H9 (cell line): ENCODE measurements around the gene INSYN2B. TPM values are rescaled to one million over a fixed set of nuclear protein-coding genes. Genes with fewer than 3 reads are reported as not detected.

Experiments
- DNase-seq: peaks from one replicate; pipeline ENCODE4 v3.0.0-alpha.2; 2017
- H2AFZ ChIP-seq: one replicate; pipeline ENCODE4 v1.6.1; 2013; ENCODE audit warnings: mild to moderate bottlenecking, low read length, control low read depth, moderate library complexity
- H2AK5ac ChIP-seq: 2 replicates; pipeline ENCODE4 v1.6.1; 2013; ENCODE audit warnings: low read length, control low read depth, mixed read lengths; ENCODE audit not compliant: insufficient read length
- H2BK120ac ChIP-seq: one replicate; pipeline ENCODE4 v1.6.1; 2013; ENCODE audit warnings: low read depth, mild to moderate bottlenecking, low read length, control low read depth, inconsistent platforms; ENCODE audit not compliant: poor library complexity, severe bottlenecking
- H2BK12ac ChIP-seq: 2 replicates; pipeline ENCODE4 v1.6.1; 2013; ENCODE audit warnings: low read length, control low read depth, mixed read lengths, low read depth; ENCODE audit not compliant: insufficient read length
- H2BK15ac ChIP-seq: 2 replicates; pipeline ENCODE4 v1.6.1; 2013; ENCODE audit warnings: low read depth, low read length, control low read depth
- H2BK20ac ChIP-seq: one replicate; pipeline ENCODE4 v1.6.1; 2013; ENCODE audit warnings: low read depth, mild to moderate bottlenecking, low read length, control low read depth, inconsistent platforms; ENCODE audit not compliant: poor library complexity, severe bottlenecking
- H2BK5ac ChIP-seq: 2 replicates; pipeline ENCODE4 v1.6.1; 2013; ENCODE audit warnings: low read length, control low read depth, mixed read lengths; ENCODE audit not compliant: insufficient read length
- H3K14ac ChIP-seq: 2 replicates; pipeline ENCODE4 v1.6.1; 2013; ENCODE audit warnings: low read length, control low read depth; ENCODE audit not compliant: insufficient read depth
- H3K18ac ChIP-seq: 2 replicates; pipeline ENCODE4 v1.6.1; 2013; ENCODE audit warnings: low read depth, mild to moderate bottlenecking, mixed read lengths, low read length, control low read depth; ENCODE audit not compliant: insufficient read length
- H3K23ac ChIP-seq: 2 replicates; pipeline ENCODE4 v1.6.1; 2013; ENCODE audit warnings: low read length, control low read depth, mixed read lengths, low read depth; ENCODE audit not compliant: insufficient read length
- H3K23me2 ChIP-seq: 2 replicates; pipeline ENCODE4 v1.6.1; 2013; ENCODE audit warnings: low read depth, mild to moderate bottlenecking, mixed read lengths, low read length, control low read depth; ENCODE audit not compliant: insufficient read length, poor library complexity, severe bottlenecking
- H3K27ac ChIP-seq: 2 replicates; pipeline ENCODE4 v1.5.1; 2013; ENCODE audit warnings: low read length, control low read depth, mixed read lengths, low read depth; ENCODE audit not compliant: insufficient read length
- H3K27me3 ChIP-seq: 2 replicates; pipeline ENCODE4 v1.6.1; 2013; ENCODE audit warnings: low read length, control low read depth, inconsistent platforms; ENCODE audit not compliant: insufficient read depth
- H3K4ac ChIP-seq: 2 replicates; pipeline ENCODE4 v1.6.1; 2013; ENCODE audit warnings: low read depth, mild to moderate bottlenecking, control low read depth, inconsistent platforms, low read length, moderate library complexity
- H3K4me1 ChIP-seq: 2 replicates; pipeline ENCODE4 v1.6.1; 2013; ENCODE audit warnings: low read length, control low read depth, inconsistent platforms; ENCODE audit not compliant: insufficient read depth
- H3K4me2 ChIP-seq: 2 replicates; pipeline ENCODE4 v1.6.1; 2013; ENCODE audit warnings: low read length, control low read depth, mixed read lengths; ENCODE audit not compliant: insufficient read length, insufficient read depth
- H3K56ac ChIP-seq: 2 replicates; pipeline ENCODE4 v1.6.1; 2013; ENCODE audit warnings: low read depth, mild to moderate bottlenecking, mixed read lengths, low read length, control low read depth; ENCODE audit not compliant: insufficient read length
- H3K79me1 ChIP-seq: 2 replicates; pipeline ENCODE4 v1.6.1; 2013; ENCODE audit warnings: low read depth, mild to moderate bottlenecking, moderate library complexity, low read length, control low read depth, inconsistent platforms; ENCODE audit not compliant: insufficient read depth, poor library complexity, severe bottlenecking
- H3K79me2 ChIP-seq: 2 replicates; pipeline ENCODE4 v1.6.1; 2013; ENCODE audit warnings: low read length, control low read depth, inconsistent platforms; ENCODE audit not compliant: insufficient read depth
- H3K9ac ChIP-seq: 2 replicates; pipeline ENCODE4 v1.6.1; 2013; ENCODE audit warnings: low read length, control low read depth, mixed read lengths; ENCODE audit not compliant: insufficient read length; ENCODE audit errors: extremely low read depth
- H3K9me3 ChIP-seq: one replicate; pipeline ENCODE4 v1.6.1; 2013; ENCODE audit warnings: low read depth, low read length, inconsistent platforms; ENCODE audit not compliant: control insufficient read depth
- H3T11ph ChIP-seq: one replicate; pipeline ENCODE4 v1.6.1; 2013; ENCODE audit warnings: mild to moderate bottlenecking, low read length, control low read depth, inconsistent platforms
- H4K20me1 ChIP-seq: one replicate; pipeline ENCODE4 v1.6.1; 2013; ENCODE audit not compliant: control insufficient read depth, insufficient read length, insufficient read depth
- H4K5ac ChIP-seq: 2 replicates; pipeline ENCODE4 v1.6.1; 2013; ENCODE audit warnings: low read depth, mild to moderate bottlenecking, mixed read lengths, low read length, control low read depth; ENCODE audit not compliant: insufficient read length
- H4K8ac ChIP-seq: replicated peaks from 2 replicates; pipeline ENCODE4 v1.6.1; 2013; ENCODE audit warnings: low read length, control low read depth, mixed read lengths, low read depth; ENCODE audit not compliant: insufficient read length
- H4K91ac ChIP-seq: 2 replicates; pipeline ENCODE4 v1.6.1; 2013; ENCODE audit warnings: low read depth, mild to moderate bottlenecking, moderate library complexity, mixed read lengths, low read length, control low read depth; ENCODE audit not compliant: insufficient read length
- H3K27ac Mint-ChIP-seq, 3 experiments: 2 replicates in 2 of 3; 3 replicates in 1 of 3; pipeline ENCODE4 v1.8.0; 2020 to 2021; ENCODE audit warnings: mixed read lengths in 3 of 3, mild to moderate bottlenecking in 1 of 3, moderate library complexity in 1 of 3
- H3K27me3 Mint-ChIP-seq: 2 replicates; pipeline ENCODE4 v1.8.0; 2021; ENCODE audit warnings: low read depth, mild to moderate bottlenecking, moderate library complexity, mixed read lengths
- H3K36me3 Mint-ChIP-seq, 3 experiments: 2 replicates in 2 of 3; 3 replicates in 1 of 3; pipeline ENCODE4 v1.8.0; 2020 to 2021; ENCODE audit warnings: low read depth in 3 of 3, mixed read lengths in 3 of 3; ENCODE audit not compliant: insufficient read depth in 1 of 3
- H3K4me1 Mint-ChIP-seq, 2 experiments: 2 replicates each; pipeline ENCODE4 v1.8.0; 2020; ENCODE audit warnings: mixed read lengths in 2 of 2
- H3K4me3 Mint-ChIP-seq, 2 experiments: 2 replicates in 1 of 2; 3 replicates in 1 of 2; pipeline ENCODE4 v1.8.0; 2020 to 2021; ENCODE audit warnings: mild to moderate bottlenecking in 2 of 2, mixed read lengths in 2 of 2, moderate library complexity in 1 of 2
- H3K9me3 Mint-ChIP-seq, 2 experiments: 2 replicates in 1 of 2; 3 replicates in 1 of 2; pipeline ENCODE4 v1.8.0; 2020; ENCODE audit warnings: mild to moderate bottlenecking in 2 of 2, mixed read lengths in 2 of 2, moderate library complexity in 1 of 2
- total RNA-seq: library from RNA; stranded (reverse); gene quantifications from 2 replicates; pipeline ENCODE4 v1.2.1, GENCODE V29; 2021
- TF ChIP-seq, protein P1 (sequence below): fragments of 200-600 bp; sonication (generic); conservative IDR thresholded peaks from 3 replicates; pipeline ENCODE4 v1.8.0; 2021; ENCODE audit warnings: antibody characterized with exemption, mild to moderate bottlenecking

INSYN2B gene
- total RNA-seq, 1 experiment from 2014 or later, result not detected

DNA sequence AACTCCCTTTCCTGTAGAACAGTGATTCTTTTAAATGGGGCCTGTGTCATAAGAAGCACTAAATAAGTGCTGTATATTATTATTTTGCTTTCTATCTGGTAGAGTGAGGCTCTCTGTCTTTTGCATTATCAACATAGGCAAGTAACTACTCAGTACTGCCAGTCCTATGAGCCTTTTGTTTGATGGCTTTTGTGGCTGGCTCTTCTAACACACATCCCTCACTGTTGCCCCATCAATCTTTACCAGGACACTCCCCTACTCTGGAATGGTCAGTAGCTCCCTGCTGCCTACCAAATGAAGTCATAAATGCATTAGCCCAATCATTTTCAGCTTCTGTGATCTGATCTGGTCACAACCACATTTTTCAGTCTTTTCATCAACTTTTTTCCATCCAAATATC lies 137.6 kb downstream of the INSYN2B start:
- Mint-ChIP-seq H3K9me3 (no peaks in the 10 kb centered on the region; a peak in 1 of 5 replicates), H3K27me3 (no peaks in the 10 kb centered on the region; the same call in 1 of the 2 replicates), H3K27ac (no peak overlapping the region), H3K36me3 (no peaks in the 10 kb centered on the region; a peak in 1 of 7 replicates), H3K4me1 (peaks cover 0 to 7% of the 10 kb centered on the region in 2 experiments; a peak in 1 of 4 replicates), H3K4me3 (no peak overlapping the region)
- no peak overlapping the region for H2BK5ac ChIP-seq
- no peak overlapping the region for H3K14ac ChIP-seq
- no peak overlapping the region for H2BK20ac ChIP-seq
- no peak overlapping the region for H4K91ac ChIP-seq
- no peak overlapping the region for H3K4me2 ChIP-seq
- H3K9ac ChIP-seq, result no peak overlapping the region
- no peak overlapping the region for H3K27ac ChIP-seq
- TF ChIP-seq, protein P1, sequence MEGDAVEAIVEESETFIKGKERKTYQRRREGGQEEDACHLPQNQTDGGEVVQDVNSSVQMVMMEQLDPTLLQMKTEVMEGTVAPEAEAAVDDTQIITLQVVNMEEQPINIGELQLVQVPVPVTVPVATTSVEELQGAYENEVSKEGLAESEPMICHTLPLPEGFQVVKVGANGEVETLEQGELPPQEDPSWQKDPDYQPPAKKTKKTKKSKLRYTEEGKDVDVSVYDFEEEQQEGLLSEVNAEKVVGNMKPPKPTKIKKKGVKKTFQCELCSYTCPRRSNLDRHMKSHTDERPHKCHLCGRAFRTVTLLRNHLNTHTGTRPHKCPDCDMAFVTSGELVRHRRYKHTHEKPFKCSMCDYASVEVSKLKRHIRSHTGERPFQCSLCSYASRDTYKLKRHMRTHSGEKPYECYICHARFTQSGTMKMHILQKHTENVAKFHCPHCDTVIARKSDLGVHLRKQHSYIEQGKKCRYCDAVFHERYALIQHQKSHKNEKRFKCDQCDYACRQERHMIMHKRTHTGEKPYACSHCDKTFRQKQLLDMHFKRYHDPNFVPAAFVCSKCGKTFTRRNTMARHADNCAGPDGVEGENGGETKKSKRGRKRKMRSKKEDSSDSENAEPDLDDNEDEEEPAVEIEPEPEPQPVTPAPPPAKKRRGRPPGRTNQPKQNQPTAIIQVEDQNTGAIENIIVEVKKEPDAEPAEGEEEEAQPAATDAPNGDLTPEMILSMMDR, result no peak
- no peak overlapping the region for H2AK5ac ChIP-seq
- no peak overlapping the region for H3K4ac ChIP-seq
- H3K56ac ChIP-seq, result no peak overlapping the region
- no peaks in the 10 kb centered on the region for H3K9me3 ChIP-seq
- no peak overlapping the region for H4K8ac ChIP-seq
- H3T11ph ChIP-seq, result no peak overlapping the region
- H3K27me3 ChIP-seq, result no peaks in the 10 kb centered on the region
- H3K79me2 ChIP-seq, result no peaks in the 10 kb centered on the region
- no peaks in the 10 kb centered on the region for H4K20me1 ChIP-seq
- H3K23ac ChIP-seq, result no peak overlapping the region
- H2BK15ac ChIP-seq, result no peak overlapping the region
- no peak overlapping the region for H3K18ac ChIP-seq
- H3K79me1 ChIP-seq, result no peaks in the 10 kb centered on the region
- H4K5ac ChIP-seq, result no peak overlapping the region
- DNase-seq, result no peak
- H2BK12ac ChIP-seq, result no peak overlapping the region
- no peak overlapping the region for H2BK120ac ChIP-seq
- H3K4me1 ChIP-seq, result no peaks in the 10 kb centered on the region
- H2AFZ ChIP-seq, result no peak overlapping the region
- no peaks in the 10 kb centered on the region for H3K23me2 ChIP-seq
